G401.6 (cell line): ENCODE measurements around the gene NGFR.
"Not testable (repeated sequence)": the region's sequence is repeated elsewhere in the genome, so short reads cannot be mapped to it uniquely, and the experiment has no call there.

ENCODE experiments used
- FAIRE-seq: peaks from 2 replicates; lab custom pipeline; 2012; peaks lifted over from hg19 to GRCh38; lab: Jason Lieb, UNC

The NGFR gene

DNA sequence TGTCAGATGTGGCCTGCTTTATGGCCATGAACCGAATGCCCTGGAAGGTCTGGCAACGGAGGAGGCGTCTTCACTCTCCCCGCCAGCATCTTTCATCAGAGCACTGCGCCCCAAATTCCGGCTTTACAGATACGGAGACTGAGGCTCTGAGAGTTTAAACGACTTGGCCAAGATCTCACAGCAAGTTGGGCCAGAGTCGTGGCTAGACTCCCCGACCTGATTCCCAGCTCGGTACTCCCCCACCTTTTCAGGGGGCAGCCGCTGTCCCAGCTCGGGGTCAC is 1.7 kb downstream of the NGFR start:
- no peak for FAIRE-seq

DNA sequence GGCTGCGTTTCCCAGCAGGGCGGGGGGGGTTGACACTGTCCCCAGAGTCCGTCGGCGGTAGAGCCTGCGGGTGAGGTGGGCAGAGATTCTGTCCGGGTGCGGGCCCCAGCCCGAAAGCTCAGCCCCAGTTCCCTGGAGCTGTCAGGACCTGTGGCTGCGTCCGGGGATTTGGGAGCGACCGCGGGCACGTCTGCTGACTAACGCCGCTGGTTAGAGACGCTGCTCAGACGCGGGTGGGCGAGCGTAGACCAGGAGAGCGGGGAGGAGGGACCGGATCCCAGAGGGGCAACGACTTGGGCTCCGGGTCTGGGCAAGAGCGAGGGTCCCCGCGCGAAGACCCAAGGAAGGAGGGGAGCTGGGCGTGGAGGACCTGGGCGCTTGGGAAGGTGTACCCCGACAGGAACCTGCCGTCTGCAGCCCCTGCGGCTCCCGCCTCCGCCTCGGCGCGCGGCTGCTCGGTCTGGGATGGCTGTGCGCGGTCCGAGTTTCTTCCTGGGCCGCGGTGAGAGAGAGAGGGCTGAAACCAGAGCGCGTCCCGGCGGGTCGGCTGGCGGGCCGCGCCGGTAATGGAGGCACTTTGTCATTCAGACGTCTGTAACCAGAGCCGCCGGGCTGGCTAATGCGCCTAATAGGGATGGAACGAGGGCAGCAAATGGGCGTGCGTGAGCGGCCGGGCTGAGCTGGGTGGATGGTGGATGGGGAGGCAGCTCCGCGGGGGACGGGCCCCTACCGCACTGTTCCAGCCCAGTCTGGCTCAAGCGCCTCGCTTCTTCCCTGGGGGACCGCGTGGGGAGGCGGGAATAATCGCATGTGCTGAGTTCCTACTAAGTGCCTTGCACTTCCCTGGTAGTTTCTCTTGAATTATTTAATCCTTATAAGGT is 2.3 kb downstream of the NGFR start:
- FAIRE-seq = no peak

DNA sequence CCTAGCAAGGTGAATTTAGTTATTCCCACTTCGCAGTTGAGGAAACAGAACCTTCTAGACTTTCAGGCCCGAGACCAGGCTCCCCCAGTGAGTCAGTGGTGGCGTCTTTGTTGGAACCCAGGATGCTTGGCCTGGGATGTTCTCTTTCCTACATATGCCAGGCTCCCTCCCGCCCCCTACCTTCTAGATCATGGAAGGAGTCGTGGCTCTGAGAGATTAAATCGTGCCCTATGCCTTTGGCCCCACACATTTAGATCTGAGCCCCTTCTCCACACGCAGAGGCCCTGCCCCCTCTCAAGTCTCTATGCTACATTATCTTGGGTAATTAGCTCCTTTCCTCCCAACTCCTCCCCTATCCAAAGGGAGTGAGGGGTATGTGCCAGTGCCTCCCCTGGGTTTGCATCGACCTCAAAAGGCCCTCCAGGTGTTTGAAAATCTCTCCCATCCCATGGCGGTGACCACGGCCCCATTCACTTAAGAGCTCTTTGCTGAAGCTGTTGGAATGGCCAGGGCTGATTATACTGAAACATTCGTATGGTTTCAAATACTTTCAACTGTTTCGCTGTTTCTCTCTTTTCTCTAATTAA is 3.0 kb downstream of the NGFR start:
- no peak for FAIRE-seq

DNA sequence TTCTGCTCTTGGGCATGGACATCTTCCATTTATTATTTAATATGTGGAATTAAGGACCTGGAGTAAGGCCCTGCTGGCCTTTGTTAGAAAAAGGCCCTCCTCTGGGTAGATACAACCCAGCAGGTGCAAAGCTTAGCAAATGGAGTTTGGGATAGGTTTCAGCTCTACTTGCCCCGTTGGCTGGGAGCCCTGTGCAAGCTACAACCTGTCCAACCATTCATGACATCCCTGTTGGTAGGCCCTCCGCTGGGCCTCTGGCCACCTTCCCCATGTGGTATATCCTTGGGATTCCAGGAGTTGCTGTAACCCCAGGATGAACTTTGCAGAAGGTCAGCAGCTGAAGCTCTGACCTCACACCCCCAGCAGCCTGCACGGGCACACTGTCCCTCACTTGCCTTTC is 6.4 kb downstream of the NGFR start:
- FAIRE-seq = no peak

DNA sequence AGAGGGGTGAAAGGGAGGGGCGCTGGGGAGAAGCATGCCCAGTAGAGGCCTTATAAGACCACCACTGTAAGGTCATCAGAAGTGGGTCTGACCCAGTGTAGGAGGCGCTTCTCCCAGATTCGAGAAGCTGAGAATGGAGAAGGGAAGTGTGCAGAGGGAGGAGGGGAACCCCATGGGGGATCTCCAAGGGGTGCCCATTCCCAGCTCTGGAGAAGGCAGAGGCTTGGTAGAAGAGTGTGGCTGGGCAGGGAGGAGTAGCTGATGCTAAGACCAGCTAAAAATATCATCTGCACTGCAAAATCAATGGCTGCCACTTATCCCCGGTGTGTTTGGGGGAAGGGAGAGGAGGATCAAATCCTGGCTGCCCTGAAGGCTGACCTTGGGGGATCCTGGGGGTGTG is 7.2 kb downstream of the NGFR start:
- no peak for FAIRE-seq

DNA sequence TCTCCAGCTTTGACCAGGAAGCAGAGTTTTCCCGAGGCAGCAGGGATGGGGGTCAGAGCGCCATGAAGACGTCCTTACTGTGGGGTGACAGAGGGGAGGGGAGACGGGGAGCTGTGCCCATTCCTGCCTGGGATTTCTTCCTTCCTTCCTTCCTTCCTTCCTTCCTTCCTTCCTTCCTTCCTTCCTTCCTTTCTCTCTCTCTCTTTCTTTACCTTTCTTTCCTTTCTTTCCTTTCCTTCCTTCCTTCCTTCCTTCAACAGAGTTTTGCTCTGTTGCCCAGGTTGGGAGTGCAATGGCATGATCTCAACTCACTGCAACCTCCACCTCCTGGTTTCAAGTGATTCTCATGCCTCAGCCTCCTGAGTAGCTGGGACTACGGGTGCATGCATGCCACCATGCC is 7.6 kb downstream of the NGFR start:
- FAIRE-seq = not testable (repeated sequence)

DNA sequence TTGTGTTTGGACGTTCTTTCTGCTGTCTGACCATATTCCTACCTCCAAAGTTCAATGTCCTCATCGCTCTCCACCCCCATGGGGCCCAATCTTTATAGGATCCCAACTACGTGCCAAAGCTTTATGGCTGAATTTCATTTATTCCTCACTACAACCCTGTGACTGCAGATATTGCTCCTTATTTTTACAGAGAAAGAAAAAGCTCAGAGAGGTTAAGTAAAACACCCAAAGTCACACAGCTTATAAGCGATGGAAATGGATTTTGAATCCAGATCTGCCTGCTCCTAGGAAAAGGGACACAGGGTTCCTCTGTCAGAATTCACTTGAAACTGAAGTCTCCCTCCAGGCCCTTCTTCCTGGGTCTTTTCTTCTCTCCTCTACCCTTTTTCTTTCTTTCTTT is 9.3 kb downstream of the NGFR start:
- no peak for FAIRE-seq

DNA sequence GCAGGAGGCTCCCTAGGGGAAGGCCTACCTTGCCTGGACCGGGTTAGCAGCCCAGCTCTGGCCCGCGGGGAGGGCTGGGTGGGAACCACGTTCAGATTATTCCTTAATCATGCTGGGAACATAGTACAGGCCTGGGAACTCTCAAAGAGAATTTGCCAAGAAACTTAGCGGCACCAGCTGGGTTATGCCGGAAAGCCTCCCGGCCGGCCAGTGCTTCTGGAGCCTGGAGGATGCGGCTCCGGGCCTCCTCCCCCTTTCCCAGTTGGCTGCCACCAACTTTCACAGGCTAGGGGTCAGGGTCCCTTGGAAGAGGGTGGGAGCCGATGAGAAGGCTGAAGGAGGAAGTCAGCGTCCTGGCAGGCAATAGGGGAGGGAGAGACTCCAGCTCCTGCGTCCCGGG is 10.8 kb downstream of the NGFR start:
- FAIRE-seq = no peak

DNA sequence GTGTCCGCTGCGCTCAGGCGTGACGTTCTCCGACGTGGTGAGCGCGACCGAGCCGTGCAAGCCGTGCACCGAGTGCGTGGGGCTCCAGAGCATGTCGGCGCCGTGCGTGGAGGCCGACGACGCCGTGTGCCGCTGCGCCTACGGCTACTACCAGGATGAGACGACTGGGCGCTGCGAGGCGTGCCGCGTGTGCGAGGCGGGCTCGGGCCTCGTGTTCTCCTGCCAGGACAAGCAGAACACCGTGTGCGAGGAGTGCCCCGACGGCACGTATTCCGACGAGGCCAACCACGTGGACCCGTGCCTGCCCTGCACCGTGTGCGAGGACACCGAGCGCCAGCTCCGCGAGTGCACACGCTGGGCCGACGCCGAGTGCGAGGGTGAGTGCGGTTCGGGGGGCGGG is 11.2 kb downstream of the NGFR start:
- no peak for FAIRE-seq

DNA sequence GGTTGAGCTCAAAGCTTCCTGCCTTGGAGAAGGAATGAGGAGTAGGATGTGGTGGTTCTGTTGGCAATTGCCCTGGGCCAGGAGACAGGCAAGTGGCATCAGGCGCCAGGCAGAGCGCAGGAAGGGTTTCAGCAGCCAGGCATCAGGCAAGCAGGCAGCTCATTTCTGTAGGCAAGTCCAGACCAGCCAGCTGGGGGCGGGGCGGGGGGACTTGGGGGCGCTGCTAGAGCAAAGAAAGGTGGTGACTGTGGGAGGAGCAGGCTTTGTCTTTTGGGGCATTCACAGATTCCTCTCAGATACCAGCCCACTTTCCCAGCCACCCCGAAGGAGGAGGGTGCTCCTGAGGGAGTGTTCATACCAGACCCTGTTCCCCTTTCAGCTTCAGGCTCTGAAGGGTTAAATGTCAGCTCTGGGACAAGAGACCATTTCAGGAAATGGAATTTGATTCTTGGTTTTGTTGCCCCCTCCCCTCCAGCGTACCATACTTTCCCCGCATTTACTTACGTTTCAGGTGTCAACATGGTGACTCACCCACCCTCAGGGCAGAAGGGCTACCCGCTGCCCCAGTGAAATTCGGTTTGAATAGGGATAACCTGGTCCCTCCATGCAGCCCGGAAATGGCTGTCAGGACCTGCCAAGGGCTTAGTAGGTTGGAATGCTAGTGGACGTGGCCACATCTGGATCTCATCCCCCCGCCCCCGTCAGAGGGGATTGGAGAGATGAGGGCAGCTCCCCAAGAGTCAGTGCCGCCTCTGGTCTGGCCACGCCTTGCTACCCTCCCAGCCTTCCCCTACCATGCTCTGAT is 13.2 kb downstream of the NGFR start:
- FAIRE-seq = no peak

DNA sequence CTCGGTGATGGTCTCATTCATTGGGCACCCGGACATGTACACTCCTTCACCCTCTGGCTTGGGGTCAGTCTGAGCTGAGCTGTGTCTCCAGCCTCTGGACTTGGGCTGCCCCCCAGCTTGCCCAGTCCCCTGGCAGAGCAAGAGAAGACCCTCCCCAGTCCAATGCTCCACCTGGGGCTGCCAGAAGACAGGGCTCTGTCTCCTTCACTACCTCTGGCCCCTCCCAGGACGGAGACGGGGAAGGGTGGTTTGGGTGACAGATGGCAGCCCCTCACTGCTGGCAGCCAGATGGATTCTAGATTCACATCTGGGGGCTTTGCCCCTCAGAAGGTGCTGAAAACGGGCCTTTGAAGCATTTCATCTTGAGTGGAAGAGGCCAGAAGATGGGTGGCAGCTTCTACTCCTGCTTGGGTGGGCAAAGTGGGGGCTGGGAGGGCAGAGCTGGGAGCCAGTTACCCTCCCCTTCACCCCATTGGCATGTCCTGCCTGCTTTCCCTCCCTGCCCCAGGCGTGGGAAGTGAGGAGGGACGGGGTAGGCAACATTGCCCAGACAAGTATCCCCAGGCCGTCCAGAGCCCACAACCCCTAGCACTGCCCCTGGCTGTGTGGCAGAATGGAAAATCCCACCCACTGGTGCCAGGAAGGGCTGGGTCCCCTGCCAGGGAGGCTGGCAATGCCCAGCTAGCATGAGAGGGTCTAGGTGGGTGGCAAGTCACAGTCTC is 13.9 kb downstream of the NGFR start:
- FAIRE-seq = no peak

DNA sequence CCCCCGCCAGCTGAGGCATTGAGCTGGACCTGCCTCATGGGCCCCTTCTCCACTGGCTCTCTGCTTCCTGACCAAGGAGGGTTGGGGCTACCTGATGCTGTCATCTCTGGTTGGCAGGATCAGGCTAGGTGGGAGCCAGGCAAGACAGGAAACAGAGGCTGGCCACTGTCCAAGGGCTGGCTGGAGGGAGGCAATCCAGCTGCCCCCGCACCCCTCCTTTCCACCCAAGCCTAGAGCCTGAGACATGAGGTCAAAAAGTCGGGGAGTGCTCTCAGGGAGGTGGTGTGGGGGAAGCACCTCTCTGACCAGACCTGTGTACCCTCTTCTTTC is 14.5 kb downstream of the NGFR start:
- no peak for FAIRE-seq

DNA sequence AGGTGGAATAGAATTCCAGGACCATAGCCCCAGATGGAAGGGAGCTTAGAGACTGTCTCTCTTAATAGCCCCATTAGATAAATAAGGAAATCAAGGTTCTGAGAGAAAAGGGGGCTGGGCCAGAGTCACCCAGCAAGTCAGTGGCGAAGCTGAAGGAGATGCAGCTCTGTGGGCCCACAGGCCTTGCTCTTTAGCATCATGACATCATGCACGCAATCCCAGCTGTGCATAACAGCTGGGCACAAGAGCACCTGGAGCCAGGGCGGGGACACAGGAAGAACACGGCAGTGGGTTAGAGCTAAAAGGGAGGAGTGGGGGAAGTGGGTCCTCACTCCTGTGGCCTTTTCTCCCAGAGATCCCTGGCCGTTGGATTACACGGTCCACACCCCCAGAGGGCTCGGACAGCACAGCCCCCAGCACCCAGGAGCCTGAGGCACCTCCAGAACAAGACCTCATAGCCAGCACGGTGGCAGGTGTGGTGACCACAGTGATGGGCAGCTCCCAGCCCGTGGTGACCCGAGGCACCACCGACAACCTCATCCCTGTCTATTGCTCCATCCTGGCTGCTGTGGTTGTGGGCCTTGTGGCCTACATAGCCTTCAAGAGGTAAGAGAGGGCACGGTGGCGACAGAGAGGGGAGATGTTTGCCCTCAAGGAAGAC is 15.1 kb downstream of the NGFR start:
- no peak for FAIRE-seq

DNA sequence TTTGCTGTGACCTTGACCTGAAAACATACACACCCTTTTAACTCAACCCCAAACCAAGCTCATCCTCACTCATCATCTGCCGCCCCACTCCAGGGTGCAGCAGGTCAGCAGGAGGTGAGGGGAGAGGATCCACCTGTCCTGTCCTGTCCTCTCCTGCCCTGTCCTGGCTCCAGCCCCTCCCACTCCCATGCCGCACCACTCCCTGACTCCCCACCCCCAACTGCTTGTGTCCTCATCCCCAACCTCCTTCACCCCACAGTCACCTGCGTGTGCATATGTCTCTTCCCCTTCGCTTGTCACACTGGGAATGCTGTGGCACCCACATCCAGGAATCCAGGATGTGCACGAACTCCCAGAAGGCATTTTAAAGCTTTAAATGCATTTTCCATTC is 15.6 kb downstream of the NGFR start:
- FAIRE-seq = no peak

DNA sequence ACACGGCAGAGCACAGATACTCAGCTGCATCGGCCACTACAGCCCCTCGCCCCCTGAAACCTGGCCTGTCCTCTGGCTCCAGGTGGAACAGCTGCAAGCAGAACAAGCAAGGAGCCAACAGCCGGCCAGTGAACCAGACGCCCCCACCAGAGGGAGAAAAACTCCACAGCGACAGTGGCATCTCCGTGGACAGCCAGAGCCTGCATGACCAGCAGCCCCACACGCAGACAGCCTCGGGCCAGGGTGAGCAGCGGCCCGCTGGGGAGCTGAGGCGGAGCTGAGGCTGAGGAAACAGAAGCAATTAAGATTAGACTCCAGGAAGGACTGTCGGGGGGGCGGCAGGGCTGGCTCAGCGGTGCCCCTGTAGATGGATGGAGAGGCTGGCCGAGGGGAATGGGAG is 16.7 kb downstream of the NGFR start:
- no peak for FAIRE-seq

DNA sequence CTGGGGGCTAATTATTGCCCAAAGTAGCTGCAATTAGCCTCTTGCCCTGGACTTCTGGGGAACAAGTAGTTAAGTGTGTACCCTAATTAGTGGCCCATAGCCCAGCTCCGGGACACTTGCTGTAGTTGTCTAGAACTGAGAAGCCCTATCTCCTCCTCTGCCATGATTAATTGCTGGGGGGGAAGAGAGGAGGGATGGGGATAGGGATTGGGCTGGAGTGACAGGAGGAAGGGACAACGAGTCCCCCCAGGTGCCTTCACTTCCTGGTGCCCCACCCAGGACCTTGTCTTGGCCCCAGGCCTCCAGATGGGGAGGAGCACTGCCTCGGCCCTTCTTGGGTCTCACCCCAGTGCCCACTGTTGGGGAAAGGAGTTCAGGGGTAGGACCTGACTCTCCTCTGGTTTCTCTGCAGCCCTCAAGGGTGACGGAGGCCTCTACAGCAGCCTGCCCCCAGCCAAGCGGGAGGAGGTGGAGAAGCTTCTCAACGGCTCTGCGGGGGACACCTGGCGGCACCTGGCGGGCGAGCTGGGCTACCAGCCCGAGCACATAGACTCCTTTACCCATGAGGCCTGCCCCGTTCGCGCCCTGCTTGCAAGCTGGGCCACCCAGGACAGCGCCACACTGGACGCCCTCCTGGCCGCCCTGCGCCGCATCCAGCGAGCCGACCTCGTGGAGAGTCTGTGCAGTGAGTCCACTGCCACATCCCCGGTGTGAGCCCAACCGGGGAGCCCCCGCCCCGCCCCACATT is 17.4 kb downstream of the NGFR start:
- FAIRE-seq = no peak

DNA sequence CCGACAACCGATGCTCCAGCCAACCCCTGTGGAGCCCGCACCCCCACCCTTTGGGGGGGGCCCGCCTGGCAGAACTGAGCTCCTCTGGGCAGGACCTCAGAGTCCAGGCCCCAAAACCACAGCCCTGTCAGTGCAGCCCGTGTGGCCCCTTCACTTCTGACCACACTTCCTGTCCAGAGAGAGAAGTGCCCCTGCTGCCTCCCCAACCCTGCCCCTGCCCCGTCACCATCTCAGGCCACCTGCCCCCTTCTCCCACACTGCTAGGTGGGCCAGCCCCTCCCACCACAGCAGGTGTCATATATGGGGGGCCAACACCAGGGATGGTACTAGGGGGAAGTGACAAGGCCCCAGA is 17.9 kb downstream of the NGFR start:
- FAIRE-seq = no peak

DNA sequence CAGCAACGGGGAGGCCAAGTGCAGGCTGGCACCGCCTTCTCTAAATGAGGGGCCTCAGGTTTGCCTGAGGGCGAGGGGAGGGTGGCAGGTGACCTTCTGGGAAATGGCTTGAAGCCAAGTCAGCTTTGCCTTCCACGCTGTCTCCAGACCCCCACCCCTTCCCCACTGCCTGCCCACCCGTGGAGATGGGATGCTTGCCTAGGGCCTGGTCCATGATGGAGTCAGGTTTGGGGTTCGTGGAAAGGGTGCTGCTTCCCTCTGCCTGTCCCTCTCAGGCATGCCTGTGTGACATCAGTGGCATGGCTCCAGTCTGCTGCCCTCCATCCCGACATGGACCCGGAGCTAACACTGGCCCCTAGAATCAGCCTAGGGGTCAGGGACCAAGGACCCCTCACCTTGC is 18.5 kb downstream of the NGFR start:
- FAIRE-seq = no peak

DNA sequence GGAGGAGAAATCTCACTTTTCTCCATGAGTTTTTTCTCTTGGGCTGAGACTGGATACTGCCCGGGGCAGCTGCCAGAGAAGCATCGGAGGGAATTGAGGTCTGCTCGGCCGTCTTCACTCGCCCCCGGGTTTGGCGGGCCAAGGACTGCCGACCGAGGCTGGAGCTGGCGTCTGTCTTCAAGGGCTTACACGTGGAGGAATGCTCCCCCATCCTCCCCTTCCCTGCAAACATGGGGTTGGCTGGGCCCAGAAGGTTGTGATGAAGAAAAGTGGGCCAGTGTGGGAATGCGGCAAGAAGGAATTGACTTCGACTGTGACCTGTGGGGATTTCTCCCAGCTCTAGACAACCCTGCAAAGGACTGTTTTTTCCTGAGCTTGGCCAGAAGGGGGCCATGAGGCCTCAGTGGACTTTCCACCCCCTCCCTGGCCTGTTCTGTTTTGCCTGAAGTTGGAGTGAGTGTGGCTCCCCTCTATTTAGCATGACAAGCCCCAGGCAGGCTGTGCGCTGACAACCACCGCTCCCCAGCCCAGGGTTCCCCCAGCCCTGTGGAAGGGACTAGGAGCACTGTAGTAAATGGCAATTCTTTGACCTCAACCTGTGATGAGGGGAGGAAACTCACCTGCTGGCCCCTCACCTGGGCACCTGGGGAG is 19.1 kb downstream of the NGFR start:
- no peak for FAIRE-seq

DNA sequence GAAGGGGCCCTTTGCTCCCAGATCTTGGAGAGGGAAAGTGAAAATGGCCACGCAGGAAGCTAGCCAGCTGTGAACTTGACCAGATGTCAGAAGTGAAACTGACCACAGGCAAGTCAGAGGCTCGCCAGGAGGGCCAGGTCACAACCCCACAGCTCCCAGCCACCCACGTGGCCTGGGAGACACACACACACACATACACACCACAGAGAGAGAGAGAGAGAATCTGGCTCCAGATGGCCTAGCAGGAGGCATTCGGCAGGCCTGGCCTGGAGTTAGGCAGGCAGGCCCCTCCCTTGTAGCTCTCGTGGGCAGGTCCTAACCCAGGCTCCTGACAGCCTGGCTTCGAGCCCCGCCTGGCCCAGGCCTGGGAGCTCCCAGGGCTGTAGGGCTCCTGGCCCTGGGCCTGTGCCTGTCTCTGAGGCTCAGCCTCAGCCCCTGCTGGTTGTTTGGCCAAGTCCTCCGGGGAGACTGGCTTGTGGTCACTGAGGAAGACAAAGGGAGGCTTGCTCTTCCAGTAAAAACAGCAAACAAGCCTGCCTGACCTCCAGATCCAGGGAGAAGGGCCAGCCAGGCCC is 20.2 kb downstream of the NGFR start:
- no peak for FAIRE-seq

DNA sequence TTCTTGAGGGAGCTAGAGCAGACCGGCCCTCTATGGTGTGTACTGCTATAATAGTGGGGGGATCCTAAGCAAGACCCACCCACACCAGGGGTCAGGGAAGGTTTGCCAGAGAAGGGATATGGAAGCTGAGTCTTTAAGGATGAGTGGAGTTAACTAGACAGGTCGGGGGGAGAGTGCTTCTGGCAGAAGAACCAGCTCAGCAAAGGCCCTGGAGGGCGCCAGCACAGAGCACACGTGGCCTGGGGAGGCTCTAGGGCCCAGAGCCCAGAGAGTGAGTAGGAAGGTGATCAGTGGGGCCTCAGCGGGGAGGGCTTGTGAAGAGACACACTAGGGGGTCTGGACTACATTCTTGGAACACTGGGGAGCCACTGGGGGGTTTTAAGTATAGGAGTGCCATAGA is 21.1 kb downstream of the NGFR start:
- no peak for FAIRE-seq
